K562 (cell line): ENCODE results near the gene MID2. TPM values are rescaled to one million over a fixed set of nuclear protein-coding genes. Genes with fewer than 3 reads are reported as not detected.

Experiments used
- C11orf30 ChIP-seq: fragments of 450-650 bp; IDR thresholded peaks from 2 replicates; pipeline ENCODE4 v1.6.1; 2016; ENCODE audit warnings: low read depth, mild to moderate bottlenecking
- CAMTA2 ChIP-seq: fragments of 250-450 bp; sonication (Bioruptor Pico); conservative IDR thresholded peaks from 2 replicates; pipeline ENCODE4 v1.5.1; 2022
- CBFA2T2 ChIP-seq: fragments of 450-650 bp; conservative IDR thresholded peaks from 2 replicates; pipeline ENCODE4 v1.6.1; 2017; ENCODE audit warnings: mild to moderate bottlenecking
- CC2D1A ChIP-seq: fragments of 450-650 bp; IDR thresholded peaks from 2 replicates; pipeline ENCODE4 v1.6.1; 2017; ENCODE audit warnings: mild to moderate bottlenecking
- GTF2E2 ChIP-seq: fragments of 200-800 bp; sonication (Bioruptor generic); IDR thresholded peaks from 2 replicates; pipeline ENCODE4 v1.6.1; 2016; ENCODE audit warnings: missing genetic modification characterization, missing compliant biosample characterization
- JUNB ChIP-seq: fragments of 450-650 bp; formaldehyde crosslinking; conservative IDR thresholded peaks from 2 replicates; pipeline ENCODE4 v1.4.0; 2020; ENCODE audit warnings: mild to moderate bottlenecking
- MAFF ChIP-seq: IDR thresholded peaks from 2 replicates; pipeline ENCODE4 v1.6.1; 2012; ENCODE audit warnings: low read length, improper control_type of control experiment
- MAFG ChIP-seq: fragments of 450-650 bp; conservative IDR thresholded peaks from 2 replicates; pipeline ENCODE4 v1.6.1; 2016; ENCODE audit warnings: missing genetic modification characterization, missing compliant biosample characterization
- MAFK ChIP-seq: IDR thresholded peaks from 2 replicates; pipeline ENCODE4 v1.6.1; 2011; ENCODE audit warnings: low read length, improper control_type of control experiment
- MXI1 ChIP-seq: IDR thresholded peaks from 2 replicates; pipeline ENCODE4 v1.6.1; 2011; ENCODE audit warnings: low read depth, mild to moderate bottlenecking, improper control_type of control experiment, low read length
- RBM25 ChIP-seq: fragments of 200-400 bp; formaldehyde crosslinking; IDR thresholded peaks from 2 replicates; pipeline ENCODE4 v1.6.1; 2018; ENCODE audit warnings: low read length, low read depth, moderate library complexity; ENCODE audit not compliant: severe bottlenecking
- RUNX1 ChIP-seq: sonication (generic); IDR thresholded peaks from 2 replicates; pipeline ENCODE4 v1.6.1; 2016; ENCODE audit warnings: antibody characterized with exemption, low read depth
- SMAD1 ChIP-seq: fragments of 150-350 bp; IDR thresholded peaks from 2 replicates; pipeline ENCODE4 v1.6.1; 2014; ENCODE audit warnings: low read length, low read depth; ENCODE audit not compliant: partially characterized antibody
- SMAD3 ChIP-seq: fragments of 450-650 bp; formaldehyde crosslinking; conservative IDR thresholded peaks from 2 replicates; pipeline ENCODE4 v1.4.0; 2020; ENCODE audit warnings: mild to moderate bottlenecking
- SPI1 ChIP-seq: IDR thresholded peaks from 2 replicates; pipeline ENCODE4 v1.6.1; 2011; ENCODE audit warnings: low read depth, low read length, control low read depth, borderline replicate concordance
- ZMIZ1 ChIP-seq, 2 experiments: fragments of 150-350 bp in 1 of 2; IDR thresholded peaks; 2 replicates each; pipeline ENCODE4 v1.6.1; 2012 to 2016; ENCODE audit warnings: low read depth in 2 of 2, low read length in 2 of 2, mild to moderate bottlenecking in 1 of 2, moderate library complexity in 1 of 2
- ZNF133 ChIP-seq: fragments of 250-450 bp; sonication (Bioruptor Pico); IDR thresholded peaks from 2 replicates; pipeline ENCODE4 v1.4.0; 2020; ENCODE audit warnings: mild to moderate bottlenecking
- ZNF316 ChIP-seq: fragments of 450-650 bp; IDR thresholded peaks from 2 replicates; pipeline ENCODE4 v1.6.1; 2016
- polyA plus RNA-seq, 8 experiments: library from polyadenylated mRNA; depleted of rRNA in 4 of 8; stranded (reverse) in 5 of 8; unstranded in 3 of 8; fragments of >200 nt; fragmentation: Nextera tagmentation in 2 of 8; fragmentation: Illumina TruSeq in 1 of 8; extraction: Ambion mirVana in 2 of 8; extraction: Trizol in 1 of 8; gene quantifications; 2 replicates each; pipeline versions ENCODE4 v1.2.1 to v1.2.3, GENCODE V29; 2011 to 2014; ENCODE audit warnings: inconsistent platforms in 1 of 8, missing spikeins in 1 of 8
- total RNA-seq, 7 experiments: library from RNA; depleted of rRNA in 6 of 7; stranded (reverse); fragments of >200 nt in 6 of 7; fragmentation: Illumina TruSeq in 2 of 7; extraction: Trizol in 2 of 7; gene quantifications; 2 replicates each; pipeline versions ENCODE4 v1.2.1 to v1.2.3, GENCODE V29; 2011 to 2021; ENCODE audit warnings: low replicate concordance in 1 of 7
- TF ChIP-seq, protein P1 (sequence below): fragments of 250-450 bp; sonication (Bioruptor Pico); IDR thresholded peaks from 2 replicates; pipeline ENCODE4 v1.4.0; 2020
- TF ChIP-seq, protein P2 (sequence below): sonication (generic); formaldehyde crosslinking; IDR thresholded peaks from 2 replicates; pipeline ENCODE4 v1.8.0; 2023; ENCODE audit warnings: mild to moderate bottlenecking, missing genetic modification reagents

Gene MID2
- total and polyA plus RNA-seq, 9 of the 15 experiments (the other 6 are each of a cell fraction or from before 2014, with no cell fraction given), result 0.07 TPM; not detected in 8

DNA sequence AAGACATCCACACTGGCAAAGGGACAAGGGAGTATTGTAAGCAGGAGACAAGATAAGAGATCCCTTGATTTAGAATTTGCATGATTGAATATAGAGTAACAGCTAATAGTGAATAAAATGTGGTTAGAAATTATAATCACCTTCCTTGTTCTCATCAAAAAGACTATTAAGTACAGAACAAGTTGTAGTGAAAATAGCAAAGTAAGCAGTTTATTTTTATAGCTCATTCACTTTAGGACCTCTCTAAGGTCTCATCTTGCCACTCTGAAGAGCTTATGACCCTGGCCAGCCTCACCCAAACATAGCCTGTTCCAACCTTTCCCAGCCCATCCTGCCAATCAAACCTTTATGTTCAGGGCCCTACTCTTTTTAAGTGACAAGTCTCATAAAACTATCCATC is 30.6 kb downstream of the MID2 start (continued):
- TF ChIP-seq, protein P1, sequence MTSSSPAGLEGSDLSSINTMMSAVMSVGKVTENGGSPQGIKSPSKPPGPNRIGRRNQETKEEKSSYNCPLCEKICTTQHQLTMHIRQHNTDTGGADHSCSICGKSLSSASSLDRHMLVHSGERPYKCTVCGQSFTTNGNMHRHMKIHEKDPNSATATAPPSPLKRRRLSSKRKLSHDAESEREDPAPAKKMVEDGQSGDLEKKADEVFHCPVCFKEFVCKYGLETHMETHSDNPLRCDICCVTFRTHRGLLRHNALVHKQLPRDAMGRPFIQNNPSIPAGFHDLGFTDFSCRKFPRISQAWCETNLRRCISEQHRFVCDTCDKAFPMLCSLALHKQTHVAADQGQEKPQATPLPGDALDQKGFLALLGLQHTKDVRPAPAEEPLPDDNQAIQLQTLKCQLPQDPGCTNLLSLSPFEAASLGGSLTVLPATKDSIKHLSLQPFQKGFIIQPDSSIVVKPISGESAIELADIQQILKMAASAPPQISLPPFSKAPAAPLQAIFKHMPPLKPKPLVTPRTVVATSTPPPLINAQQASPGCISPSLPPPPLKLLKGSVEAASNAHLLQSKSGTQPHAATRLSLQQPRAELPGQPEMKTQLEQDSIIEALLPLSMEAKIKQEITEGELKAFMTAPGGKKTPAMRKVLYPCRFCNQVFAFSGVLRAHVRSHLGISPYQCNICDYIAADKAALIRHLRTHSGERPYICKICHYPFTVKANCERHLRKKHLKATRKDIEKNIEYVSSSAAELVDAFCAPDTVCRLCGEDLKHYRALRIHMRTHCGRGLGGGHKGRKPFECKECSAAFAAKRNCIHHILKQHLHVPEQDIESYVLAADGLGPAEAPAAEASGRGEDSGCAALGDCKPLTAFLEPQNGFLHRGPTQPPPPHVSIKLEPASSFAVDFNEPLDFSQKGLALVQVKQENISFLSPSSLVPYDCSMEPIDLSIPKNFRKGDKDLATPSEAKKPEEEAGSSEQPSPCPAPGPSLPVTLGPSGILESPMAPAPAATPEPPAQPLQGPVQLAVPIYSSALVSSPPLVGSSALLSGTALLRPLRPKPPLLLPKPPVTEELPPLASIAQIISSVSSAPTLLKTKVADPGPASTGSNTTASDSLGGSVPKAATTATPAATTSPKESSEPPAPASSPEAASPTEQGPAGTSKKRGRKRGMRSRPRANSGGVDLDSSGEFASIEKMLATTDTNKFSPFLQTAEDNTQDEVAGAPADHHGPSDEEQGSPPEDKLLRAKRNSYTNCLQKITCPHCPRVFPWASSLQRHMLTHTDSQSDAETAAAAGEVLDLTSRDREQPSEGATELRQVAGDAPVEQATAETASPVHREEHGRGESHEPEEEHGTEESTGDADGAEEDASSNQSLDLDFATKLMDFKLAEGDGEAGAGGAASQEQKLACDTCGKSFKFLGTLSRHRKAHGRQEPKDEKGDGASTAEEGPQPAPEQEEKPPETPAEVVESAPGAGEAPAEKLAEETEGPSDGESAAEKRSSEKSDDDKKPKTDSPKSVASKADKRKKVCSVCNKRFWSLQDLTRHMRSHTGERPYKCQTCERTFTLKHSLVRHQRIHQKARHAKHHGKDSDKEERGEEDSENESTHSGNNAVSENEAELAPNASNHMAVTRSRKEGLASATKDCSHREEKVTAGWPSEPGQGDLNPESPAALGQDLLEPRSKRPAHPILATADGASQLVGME (CRISPR knock-in tag), result no peak
- TF ChIP-seq CC2D1A, result no peak
- TF ChIP-seq JUNB, result no peak
- no peak for TF ChIP-seq SPI1
- TF ChIP-seq ZNF133 (CRISPR knock-in tag), result no peak
- no peak for TF ChIP-seq SMAD3
- TF ChIP-seq CBFA2T2, result no peak
- TF ChIP-seq RBM25, result no peak
- peak; percentile 70 for TF ChIP-seq ZNF316
- TF ChIP-seq SMAD1, result no peak
- no peak for TF ChIP-seq MXI1
- TF ChIP-seq ZMIZ1 (IDR thresholded peaks at IDR 0.05; ENCODE audit: low read depth in 2 of 2, low read length in 2 of 2), result no peak
- no peak for TF ChIP-seq CAMTA2 (CRISPR knock-in tag)
- peak; percentile 45; the same call in 1 of the 2 replicates for TF ChIP-seq MAFK
- TF ChIP-seq GTF2E2 (tag), result no peak
- peak; percentile 48 for TF ChIP-seq C11orf30
- TF ChIP-seq, protein P2, sequence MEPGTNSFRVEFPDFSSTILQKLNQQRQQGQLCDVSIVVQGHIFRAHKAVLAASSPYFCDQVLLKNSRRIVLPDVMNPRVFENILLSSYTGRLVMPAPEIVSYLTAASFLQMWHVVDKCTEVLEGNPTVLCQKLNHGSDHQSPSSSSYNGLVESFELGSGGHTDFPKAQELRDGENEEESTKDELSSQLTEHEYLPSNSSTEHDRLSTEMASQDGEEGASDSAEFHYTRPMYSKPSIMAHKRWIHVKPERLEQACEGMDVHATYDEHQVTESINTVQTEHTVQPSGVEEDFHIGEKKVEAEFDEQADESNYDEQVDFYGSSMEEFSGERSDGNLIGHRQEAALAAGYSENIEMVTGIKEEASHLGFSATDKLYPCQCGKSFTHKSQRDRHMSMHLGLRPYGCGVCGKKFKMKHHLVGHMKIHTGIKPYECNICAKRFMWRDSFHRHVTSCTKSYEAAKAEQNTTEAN (CRISPR knock-in tag), result no peak
- TF ChIP-seq MAFG, result 0 out of 2 replicates have a peak, but pooled peaks have one; percentile 23
- TF ChIP-seq MAFF, result peak; percentile 27; the same call in 1 of the 2 replicates
- TF ChIP-seq RUNX1, result no peak
